ENCODE measurements around the gene OR8G1. TPM values are rescaled to one million over a fixed set of nuclear protein-coding genes. Genes with fewer than 3 reads are reported as not detected.
"Not testable (repeated sequence)": the region's sequence is repeated elsewhere in the genome, so short reads cannot be mapped to it uniquely, and the experiment has no call there.

Gene OR8G1
- total and polyA plus RNA-seq, 9 of the 15 experiments (the other 6 are each of a cell fraction or from before 2014, with no cell fraction given) = 0.03 to 1.4 (median 0.51) TPM; not detected in 1

- TF ChIP-seq ZNF592 (IDR thresholded peaks at IDR 0.05) = peak; percentile 91
- TF ChIP-seq REST (IDR thresholded peaks at IDR 0.05; ENCODE audit: borderline replicate concordance) = peak; percentile 39; the same call in 1 of the 2 replicates
- TF ChIP-seq REST (CRISPR knock-in tag; IDR thresholded peaks at IDR 0.05; ENCODE audit: low read depth) = not testable (repeated sequence)
- TF ChIP-seq MAFG (tag; conservative IDR thresholded peaks at IDR 0.05) = peak; percentile 99
- peak; percentile 63; the same call in 1 of the 2 replicates for TF ChIP-seq SMAD4 (CRISPR knock-in tag; conservative IDR thresholded peaks at IDR 0.05)
- 0 out of 2 replicates have a peak, but pooled peaks have one; percentile 19 for TF ChIP-seq MAX (CRISPR knock-in tag; IDR thresholded peaks at IDR 0.05)
- peak; percentile 68 for TF ChIP-seq POLR2H (tag; IDR thresholded peaks at IDR 0.05; ENCODE audit: low read depth)
- peak; percentile 48; the same call in 1 of the 2 replicates for TF ChIP-seq NBN (IDR thresholded peaks at IDR 0.05; ENCODE audit: low read depth)
These were observed 16.1 kb upstream of the OR8G1 start (continued) for GRCh38 chr11:124224618-124225423.

Measured in K562 (cell line).